Activated naive CD4-positive, alpha-beta T cell (primary cell): ENCODE measurements around the gene TRUB2.
A peak's percentile ranks its signal among the peaks of the same experiment; 100 is the strongest.
"Not testable (repeated sequence)": the region's sequence is repeated elsewhere in the genome, so short reads cannot be mapped to it uniquely, and the experiment has no call there.

ENCODE experiments used
- DNase-seq, 4 experiments: peaks; one replicate each; lab custom pipeline; 2025; lab: John Stamatoyannopoulos, UW

The TRUB2 gene

DNA sequence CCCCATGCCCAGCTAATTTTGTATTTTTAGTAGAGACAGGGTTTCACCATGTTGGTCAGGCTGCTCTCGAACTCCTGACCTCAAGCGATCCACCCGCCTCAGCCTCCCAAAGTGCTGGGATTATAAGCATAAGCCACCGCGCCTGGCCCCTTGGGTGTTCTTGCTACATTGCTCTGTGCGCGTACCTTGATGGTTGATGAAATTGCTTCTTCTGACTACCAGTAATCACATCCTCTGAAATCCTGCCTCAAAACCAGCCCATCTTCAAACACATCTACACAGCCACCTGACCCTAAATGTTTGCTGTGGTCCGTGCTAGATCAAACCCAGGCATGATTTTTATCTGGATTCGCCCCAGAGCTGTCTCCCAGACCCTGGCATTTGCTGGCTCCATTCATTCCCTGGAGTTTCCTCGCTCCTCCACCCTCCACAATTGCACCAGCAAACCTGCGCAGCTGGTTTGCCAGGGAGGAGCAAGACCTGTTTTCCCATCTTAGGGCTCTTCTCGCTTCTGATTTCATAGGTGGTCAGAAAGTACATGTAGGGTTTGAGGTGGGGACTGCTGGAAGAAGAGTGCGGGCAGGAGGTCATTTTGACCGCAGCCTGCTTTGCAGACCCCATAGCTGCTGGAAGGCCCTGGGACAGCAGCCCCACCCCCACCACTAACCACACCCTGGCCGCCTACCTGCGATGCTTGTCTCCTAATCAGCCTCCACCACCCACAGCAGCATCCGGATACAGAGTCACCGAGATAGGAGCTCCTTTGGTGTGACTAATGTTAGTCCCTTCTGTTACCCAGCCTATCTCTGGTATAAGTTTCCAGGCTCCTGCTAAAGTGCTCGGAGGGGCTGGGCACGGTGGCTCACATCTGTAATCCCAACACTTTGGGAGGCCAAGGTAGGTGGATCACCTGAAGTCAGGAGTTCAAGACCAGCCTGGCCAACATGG is 23.4 kb downstream of the TRUB2 start:
- no peak for DNase-seq

DNA sequence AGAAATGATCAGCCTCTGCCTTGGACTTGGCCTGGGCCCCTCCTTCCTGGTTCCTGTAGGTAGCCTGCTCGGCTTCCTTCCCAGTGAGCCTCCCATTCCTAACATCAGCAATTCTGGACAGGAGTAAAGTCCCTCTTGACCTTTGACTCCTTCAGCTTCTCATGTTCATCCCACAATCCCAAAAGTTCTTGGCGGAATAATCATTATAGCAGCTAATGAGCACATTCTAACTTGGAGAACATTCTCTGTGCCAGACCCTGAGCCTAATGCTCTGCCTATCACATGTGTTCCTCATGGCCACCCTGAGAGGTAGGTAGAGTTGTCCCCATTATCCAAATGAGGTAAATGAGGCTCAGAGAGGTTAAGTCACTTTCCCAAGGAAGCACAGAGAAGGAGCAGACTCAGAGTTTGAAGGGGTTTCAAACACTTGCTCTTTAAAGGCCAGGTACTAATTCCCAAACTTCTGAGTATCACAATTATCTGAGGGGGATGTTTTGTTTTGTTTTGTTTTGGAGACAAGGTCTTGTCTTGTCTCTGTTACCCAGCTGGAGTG is 24.9 kb downstream of the TRUB2 start:
- no peak for DNase-seq

DNA sequence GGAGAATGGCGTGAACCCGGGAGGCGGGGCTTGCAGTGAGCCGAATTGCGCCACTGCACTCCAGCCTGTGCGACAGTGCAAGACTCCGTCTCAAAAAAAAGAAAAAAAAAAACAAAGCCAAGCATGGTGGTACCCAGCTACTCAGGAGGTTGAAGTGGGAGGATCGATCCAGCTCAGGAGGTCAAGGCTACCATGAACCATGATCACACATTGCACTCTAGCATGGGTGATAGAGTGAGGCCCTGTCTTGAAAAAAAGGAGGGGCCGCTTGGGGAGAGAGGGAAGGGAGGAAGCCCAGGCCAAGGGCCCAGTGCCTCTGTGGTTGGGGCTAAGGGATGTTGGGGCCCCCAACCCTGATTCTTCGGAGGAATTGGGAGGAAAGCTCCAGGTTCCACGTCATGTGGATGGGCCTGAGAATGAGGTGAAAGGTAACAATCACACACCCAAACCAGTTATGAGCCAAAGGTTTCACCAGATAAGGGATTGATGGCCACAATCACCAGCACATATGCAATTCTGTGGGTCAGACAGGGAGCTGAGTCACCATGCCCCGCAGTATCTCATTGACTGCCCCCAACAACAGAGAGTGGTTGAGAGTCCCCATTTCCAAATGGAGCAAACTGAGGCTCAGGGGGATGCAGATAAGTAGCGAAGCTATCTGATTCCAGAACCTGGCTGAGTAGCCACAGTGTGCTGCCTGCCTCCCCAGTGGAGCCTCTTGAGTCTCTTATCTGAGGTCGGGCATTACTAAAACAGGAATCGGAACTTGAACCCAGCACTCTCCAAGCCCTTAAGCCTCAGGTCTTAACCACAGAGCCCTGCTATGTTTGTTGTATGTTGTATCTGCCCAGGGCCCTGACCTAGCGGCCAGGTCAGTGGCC is 25.7 kb downstream of the TRUB2 start:
- DNase-seq: no peak

DNA sequence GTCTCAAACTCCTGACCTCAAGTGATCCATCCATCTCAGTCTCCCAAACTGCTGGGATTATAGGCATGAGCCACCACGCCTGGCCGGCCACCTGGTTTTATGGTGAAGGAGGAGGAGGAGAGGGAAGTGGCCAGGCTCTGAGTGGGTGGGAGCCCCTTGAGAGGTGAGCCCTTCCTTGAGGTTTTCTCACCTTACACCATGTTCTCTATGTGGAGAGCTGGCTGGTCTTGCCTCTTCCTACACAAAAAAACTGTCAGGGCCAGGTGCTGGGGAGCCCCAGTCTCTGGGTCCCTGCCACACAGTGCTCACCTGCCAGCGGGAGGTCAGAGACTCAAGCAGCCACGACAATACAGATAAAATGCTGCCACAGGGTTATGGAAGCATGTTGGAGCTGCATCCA is 28.1 kb downstream of the TRUB2 start:
- no peak for DNase-seq

DNA sequence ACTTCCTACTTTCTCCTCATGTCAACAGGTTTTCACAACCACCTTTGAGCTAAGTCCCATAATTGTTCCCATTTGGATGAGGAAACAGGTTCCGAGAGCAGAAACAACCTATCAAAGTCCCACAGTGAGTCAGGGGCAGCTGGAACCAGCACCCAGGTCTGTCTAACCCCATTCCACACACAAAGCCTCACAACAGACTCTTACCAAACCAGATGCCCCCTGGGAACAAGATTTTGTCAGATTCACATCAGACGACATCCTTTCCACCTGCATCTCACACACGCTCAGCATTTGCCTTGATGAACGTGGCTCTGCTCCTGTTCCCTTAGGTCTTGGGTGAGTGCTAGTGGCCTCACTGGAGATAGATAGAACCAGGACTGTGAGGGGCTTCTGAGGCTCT is 29.2 kb downstream of the TRUB2 start:
- no peak for DNase-seq

DNA sequence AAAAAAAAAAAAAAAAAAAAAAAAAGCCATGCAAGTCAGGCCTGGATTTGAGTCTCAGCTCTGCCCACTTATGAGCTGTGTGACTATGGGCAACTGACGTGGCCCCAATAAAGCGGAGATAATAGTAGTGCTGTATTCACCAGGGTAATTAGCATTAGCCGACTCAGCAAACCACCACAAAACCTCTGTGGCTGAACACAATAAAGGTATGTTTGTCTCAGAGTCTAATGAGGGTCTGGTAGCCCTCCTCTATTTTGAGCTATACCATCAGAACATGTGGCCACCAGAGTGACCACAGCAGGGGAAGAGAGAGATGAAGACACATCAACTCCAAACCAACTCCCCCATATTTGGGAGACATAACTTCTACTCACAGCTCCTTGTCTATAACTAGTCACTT is 30.2 kb downstream of the TRUB2 start:
- no peak for DNase-seq

DNA sequence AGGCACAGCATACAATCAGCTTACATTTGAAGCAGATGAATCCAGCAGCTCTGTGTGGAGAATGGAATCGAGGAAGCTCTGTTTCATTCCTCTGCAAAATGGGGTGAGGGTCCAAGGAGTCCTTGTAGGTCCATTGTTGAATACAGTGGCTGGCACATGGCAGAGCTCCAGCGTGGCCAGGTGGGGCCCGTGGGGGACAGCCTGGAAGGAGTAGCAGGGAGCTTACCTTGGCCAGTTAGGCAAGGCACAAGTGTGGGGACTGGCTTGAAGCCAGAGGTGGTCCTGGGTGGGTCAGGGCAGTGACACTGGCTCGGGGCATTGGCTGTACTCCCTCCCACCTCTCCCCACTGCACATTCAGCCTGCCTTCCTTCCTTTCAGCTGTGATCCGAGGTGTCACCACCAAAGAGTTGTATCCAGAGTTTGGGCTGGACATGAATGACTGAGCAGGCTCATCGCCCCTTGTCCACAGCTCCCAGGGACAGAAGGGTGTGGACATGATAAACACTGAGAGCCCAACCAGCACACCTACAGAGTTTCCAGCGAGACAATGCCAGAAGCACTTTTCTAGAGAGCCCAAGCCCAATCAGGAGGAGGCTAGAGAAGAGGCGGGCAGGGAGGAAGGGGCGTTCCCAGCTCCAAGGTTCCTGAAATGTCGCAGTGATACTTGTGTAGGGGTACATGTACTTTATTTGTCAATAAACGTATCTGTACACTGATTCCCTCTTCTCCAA is 33.8 kb downstream of the TRUB2 start:
- no peak for DNase-seq

DNA sequence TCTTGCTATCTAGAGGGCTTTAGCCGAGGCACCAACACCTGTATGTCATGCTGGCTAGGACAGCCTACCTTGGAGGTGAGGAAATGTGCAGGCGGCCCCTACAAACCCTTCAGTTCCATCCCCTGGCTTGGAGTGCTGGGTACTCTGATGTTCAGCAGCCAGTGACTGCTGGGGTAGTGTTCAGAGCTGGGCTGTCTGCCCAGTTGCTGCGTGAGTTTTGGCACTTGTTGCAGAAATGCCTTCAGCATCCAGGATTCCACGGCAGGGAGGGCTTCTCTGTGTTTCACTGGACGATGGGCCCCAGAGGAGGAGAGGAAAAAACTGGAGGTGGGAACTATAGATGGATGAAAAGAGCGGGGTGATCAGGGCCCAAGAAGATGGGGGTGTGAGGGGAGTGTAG is 35.8 kb downstream of the TRUB2 start:
- no peak for DNase-seq

DNA sequence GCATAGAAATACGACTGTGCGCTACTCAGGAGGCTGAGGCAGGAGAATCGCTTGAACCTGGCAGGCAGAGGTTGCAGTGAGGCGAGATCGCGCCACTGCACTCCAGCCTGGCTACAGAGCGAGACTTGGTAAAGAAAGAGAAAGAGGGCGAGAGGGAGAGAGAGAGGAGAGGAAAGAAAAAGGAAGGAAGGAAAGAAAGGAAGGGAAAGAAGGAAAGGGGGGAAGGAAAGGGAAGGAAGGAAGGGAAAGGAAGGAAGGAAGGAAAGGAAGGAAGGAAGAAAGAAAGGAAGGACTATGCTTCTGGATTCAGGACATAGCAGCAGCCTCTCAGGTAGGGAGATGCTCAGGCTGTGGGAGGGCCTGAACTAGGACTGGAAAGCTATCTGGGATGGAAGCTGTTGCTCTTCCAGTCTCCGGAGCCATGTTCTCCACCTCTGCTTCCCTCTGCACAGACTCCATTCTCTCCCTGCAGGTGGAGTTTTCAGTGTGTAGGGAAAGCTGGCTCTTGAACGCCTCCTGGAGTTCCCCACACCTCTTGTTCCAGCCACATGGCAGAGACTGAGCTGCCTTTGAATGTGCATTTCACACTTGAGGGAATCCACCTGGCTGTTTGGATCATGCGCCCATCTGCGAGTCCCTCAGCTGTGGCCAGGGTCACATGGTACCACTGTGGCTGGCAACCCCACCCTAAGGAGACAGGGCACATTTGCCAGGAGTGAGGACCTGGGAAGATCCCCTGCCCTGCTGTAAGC is 37.0 kb downstream of the TRUB2 start:
- DNase-seq: no peak

DNA sequence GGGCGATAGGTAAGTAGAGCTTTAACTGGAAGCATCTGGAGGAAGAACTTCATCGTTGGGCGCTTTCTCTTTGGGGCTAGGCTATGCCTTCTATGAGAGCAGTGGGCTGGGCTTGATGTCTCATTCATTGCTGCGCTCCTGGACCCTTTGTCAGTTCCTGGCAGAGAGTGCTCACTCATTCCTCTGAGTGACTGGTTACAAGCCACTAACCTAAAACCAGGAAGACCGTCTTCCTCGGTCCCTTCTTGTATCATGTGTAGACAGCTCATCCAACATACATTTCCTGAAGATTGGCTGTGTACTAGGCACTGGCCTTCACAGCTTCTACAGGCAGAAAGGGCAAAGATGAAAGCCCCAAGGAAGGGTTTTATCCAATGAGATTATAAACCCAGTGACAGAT is 39.7 kb downstream of the TRUB2 start:
- no peak for DNase-seq

DNA sequence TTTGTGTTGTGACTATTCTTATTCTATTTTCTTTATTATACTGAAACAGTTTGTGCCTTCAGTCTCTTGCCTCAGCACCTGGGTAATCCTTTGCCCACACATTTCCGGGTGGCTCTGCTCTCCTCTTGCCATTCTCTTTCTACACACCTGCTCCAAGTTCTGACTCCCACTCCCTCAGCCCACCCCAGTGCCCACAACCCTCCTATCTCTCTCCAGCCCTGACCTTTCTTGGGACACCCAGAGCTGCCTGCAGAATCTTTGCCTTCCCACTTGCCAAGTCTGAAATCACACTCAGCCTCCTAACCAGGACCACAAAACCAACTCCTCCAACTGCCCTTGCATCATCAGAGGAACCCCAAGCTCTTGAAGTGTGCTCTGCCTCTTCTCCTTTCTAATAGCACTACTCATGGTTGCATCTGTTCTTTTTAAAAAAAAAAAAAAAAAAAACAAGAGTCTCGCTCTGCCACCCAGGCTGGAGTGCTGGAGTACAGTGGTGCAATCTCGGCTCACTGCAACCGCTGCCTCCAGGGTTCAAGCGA is 42.1 kb downstream of the TRUB2 start:
- DNase-seq: no peak

DNA sequence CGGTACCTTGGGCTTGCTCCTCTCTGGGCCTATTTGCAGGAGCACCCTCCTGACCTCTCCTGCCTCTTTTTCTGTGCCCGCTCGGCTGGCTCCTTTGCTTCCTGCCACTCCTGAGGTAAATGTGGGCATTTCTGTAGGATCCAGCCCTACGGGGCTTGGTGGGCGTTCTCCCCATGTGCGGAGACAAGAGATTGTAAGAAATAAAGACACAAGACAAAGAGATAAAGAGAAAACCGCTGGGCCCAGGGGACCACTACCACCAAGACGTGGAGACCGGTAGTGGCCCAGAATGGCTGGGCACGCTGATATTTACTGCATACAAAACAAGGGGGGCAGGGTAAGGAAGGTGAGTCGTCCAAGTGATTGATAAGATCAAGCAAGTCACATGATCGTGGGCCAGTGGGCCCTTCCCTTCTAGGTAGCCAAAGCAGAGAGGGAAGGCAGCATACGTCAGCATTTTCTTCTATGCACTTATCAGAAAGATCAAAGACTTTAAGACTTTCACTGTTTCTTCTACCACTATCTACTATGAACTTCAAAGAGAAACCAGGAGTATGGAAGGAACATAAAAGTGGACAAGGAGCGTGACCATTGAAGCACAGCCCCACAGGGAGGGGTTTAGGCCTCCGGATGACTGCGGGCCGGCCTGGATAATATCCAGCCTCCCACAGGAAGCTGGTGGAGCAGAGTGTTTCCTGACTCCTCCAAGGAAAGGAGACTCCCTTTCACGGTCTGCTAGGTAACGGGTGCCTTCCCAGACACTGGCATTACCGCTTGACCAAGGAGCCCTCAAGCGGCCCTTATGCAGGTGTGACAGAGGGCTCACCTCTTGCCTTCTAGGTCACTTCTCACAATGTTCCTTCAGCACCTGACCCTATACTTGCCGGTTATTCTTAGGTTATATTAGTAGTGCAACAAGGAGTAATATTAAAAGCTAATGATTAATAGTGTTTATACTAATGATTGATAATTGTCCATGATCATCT is 42.9 kb downstream of the TRUB2 start:
- not testable (repeated sequence) for DNase-seq

DNA sequence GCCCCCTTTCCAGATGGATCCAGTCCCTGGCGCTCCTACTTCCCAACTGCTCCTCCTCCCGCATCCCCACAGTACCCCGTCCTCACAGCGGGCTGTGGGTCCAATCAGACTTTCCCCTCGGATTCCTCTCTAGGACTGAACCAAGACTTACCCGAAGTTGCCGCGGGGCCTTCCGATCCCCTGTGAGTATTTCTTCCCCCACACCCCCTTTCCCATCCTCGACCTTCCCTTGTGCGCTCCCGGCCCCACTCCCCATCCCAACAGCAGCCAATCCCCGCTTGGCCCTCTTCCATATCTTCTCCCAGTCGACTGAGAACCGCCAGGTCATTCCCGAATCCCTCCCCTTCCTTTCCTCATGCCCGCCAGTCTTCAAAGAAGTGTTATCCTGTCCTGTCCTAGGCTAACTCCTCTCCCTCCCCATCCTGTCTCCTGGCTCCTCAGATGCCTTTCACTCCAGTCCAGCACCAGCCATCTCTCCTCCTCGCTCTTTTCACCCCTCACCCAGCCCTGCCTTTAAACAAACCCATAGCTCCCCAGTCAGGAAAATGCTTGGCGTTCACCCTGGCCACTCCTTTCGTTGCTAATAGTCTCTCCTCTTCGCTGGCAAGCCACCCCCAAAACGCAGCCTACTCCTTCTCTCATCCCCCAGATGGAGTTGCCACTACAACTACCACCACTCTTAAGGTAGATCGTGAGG is 45.5 kb downstream of the TRUB2 start:
- no peak for DNase-seq

DNA sequence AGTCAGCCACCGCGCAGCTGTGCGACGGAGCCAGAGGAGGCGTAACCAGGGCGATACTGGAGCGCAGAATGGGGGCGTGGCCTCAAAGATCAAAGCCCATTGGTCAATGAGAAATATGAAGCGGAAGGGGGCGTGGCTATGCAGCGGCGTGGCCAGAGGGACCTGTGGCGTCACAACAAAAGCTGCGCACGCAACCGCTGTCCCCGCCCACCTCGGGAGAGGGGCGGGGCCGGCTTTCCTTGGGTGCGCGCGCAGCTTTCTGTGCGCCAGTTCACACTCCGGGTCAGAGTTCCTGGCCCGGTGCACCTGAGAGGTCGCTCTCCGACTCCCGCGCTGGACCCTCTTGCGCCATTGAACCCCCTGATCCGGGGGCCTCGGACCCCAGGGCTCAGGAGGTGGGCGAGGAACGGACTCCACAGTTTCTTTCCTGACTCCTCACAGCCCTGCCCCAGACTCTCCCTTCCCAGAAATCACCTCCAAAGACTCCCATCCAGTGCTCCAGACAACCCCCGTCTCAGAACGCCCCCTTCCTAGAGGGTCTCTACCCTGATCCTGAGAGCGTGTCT is 46.2 kb downstream of the TRUB2 start, which contains the start of gene SWI5:
Gene SWI5 (plus strand): TSS at position 269 of the 566 bp plus-strand sequence.
- peak; percentile 99 to 100 (median 100) for DNase-seq

DNA sequence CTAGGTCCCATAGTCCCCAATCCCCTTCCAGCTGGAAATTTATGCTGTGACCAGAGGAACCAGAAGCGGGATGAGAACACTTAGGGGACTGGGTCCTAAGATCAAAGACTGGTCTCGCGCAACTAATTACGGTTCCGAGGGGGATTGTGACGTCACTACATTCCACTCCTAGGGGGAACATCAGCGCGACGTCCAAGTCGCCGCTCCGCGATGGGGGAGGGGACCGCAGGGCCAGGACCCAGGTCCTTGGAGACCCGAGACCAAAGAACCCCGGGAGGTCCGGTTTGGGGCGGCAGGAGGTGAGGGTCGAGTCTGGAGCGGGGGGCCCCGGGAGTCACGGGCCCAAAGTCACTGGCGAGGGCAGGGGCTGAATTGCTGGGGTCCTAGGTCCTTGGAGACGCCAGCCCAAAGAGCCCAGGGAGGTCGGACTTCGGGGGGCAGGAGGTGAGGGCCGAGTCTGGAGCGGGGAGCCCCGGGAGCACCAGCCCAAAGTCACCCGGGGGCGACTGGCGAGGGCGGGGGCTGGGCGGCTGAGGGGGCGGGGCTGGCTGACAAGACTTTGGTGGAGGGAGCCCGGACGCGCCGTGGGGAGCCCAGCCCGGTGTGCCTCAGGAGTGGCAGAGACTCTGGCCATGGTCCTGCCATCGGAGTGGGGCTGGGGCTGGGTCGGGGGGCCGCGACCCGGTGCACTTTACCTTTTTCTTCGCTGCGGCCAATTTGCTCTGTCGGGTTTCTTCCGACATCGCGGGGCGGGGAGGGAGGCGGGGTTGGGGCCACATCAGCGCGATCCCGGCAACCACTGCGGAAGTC is 46.8 kb downstream of the TRUB2 start, which contains the start of gene GOLGA2:
Gene GOLGA2 (minus strand): TSS at position 810 of the 810 bp plus-strand sequence. CDS start 31 bp downstream, at position 779.
- DNase-seq: no peak

DNA sequence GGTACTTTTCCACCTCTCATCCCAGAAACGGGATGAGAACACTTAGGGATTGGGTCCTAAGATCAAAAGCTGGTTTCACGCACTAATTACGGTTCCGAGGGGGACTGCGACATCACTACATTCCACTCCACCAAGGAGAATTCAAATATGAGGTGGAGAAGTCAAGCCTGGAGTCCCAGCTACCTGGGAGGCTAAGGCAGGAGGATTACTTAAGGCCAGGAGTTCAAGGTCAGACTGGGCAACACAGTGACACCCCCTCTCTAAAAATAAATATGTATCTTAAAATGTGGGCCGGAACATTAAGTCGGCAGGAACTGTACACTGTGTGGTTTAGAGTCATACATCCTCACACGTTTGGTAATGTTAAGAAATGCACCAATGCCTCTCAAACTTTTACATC is 48.0 kb downstream of the TRUB2 start:
- DNase-seq: no peak

DNA sequence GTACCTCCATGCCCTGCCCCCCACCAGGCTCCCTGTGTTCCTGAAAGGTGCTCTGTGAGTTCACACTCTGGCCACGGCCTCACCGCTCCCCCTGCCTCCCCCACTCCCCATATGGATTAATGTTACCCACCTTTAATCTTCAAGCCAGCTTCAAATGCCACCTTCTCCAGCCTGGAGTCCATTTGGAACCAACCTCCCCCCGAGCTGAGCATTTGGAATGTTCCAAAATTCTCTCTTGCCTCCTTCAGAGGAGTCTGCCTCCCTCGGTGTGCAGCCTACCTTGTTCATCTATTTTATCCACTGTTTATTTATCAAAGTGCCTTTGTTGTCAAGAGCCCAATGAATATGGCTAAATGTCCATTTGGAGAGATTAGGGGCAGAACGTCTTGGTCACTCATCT is 50.7 kb downstream of the TRUB2 start:
- no peak for DNase-seq

DNA sequence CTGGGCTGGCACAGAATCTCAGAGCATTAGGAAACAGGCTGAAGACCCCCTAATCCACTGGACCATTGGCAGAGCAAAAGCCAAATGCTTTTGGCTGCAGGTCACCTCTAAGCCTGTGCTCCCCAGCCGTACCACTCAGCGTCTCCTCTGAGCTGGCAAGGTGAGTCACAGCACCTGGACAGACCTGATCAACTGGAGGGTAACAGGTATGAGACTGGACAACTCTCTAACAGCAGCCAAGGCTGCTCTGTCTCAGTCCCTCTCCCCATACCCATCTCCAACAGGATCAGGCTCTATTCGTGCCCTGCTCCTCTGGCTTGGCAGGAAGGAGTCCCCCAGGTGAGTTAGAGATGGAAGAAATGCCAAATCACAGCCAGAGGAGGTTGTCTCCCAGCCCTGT is 51.1 kb downstream of the TRUB2 start:
- no peak for DNase-seq
